Measurements from ENCODE around the gene IGSF8.

DNA sequence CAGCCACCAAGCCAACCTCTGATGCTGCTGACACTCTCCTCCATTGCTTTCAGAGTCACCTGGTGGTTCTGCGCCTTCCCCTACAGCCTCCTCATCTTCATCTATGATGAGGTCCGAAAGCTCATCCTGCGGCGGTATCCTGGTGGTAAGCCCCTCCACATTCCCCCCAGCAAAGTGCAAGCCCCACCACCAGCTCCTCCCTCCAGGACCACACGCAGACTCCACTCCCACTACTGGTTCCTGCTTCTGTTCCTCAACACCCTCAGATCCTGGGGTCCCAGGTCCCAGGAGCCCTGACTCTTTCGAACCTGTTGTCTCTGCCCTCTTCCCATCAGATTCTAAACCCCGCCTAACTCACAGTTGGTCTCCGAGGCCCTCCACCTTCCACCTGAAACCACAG is 41.4 kb upstream of the IGSF8 start:
- TF ChIP-seq, protein P1, sequence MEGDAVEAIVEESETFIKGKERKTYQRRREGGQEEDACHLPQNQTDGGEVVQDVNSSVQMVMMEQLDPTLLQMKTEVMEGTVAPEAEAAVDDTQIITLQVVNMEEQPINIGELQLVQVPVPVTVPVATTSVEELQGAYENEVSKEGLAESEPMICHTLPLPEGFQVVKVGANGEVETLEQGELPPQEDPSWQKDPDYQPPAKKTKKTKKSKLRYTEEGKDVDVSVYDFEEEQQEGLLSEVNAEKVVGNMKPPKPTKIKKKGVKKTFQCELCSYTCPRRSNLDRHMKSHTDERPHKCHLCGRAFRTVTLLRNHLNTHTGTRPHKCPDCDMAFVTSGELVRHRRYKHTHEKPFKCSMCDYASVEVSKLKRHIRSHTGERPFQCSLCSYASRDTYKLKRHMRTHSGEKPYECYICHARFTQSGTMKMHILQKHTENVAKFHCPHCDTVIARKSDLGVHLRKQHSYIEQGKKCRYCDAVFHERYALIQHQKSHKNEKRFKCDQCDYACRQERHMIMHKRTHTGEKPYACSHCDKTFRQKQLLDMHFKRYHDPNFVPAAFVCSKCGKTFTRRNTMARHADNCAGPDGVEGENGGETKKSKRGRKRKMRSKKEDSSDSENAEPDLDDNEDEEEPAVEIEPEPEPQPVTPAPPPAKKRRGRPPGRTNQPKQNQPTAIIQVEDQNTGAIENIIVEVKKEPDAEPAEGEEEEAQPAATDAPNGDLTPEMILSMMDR (IDR thresholded peaks at IDR 0.05) = no peak
- TF ChIP-seq, protein P2, sequence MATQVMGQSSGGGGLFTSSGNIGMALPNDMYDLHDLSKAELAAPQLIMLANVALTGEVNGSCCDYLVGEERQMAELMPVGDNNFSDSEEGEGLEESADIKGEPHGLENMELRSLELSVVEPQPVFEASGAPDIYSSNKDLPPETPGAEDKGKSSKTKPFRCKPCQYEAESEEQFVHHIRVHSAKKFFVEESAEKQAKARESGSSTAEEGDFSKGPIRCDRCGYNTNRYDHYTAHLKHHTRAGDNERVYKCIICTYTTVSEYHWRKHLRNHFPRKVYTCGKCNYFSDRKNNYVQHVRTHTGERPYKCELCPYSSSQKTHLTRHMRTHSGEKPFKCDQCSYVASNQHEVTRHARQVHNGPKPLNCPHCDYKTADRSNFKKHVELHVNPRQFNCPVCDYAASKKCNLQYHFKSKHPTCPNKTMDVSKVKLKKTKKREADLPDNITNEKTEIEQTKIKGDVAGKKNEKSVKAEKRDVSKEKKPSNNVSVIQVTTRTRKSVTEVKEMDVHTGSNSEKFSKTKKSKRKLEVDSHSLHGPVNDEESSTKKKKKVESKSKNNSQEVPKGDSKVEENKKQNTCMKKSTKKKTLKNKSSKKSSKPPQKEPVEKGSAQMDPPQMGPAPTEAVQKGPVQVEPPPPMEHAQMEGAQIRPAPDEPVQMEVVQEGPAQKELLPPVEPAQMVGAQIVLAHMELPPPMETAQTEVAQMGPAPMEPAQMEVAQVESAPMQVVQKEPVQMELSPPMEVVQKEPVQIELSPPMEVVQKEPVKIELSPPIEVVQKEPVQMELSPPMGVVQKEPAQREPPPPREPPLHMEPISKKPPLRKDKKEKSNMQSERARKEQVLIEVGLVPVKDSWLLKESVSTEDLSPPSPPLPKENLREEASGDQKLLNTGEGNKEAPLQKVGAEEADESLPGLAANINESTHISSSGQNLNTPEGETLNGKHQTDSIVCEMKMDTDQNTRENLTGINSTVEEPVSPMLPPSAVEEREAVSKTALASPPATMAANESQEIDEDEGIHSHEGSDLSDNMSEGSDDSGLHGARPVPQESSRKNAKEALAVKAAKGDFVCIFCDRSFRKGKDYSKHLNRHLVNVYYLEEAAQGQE (IDR thresholded peaks at IDR 0.05) = no peak
- no peak for TF ChIP-seq NR3C1 (IDR thresholded peaks at IDR 0.05)
- TF ChIP-seq EP300 (IDR thresholded peaks at IDR 0.05) = no peak
- TF ChIP-seq, protein P3, sequence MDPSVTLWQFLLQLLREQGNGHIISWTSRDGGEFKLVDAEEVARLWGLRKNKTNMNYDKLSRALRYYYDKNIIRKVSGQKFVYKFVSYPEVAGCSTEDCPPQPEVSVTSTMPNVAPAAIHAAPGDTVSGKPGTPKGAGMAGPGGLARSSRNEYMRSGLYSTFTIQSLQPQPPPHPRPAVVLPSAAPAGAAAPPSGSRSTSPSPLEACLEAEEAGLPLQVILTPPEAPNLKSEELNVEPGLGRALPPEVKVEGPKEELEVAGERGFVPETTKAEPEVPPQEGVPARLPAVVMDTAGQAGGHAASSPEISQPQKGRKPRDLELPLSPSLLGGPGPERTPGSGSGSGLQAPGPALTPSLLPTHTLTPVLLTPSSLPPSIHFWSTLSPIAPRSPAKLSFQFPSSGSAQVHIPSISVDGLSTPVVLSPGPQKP (IDR thresholded peaks at IDR 0.05; ENCODE audit: low read depth, low read length) = no peak
- no peak for TF ChIP-seq RNF2 (IDR thresholded peaks at IDR 0.05; ENCODE audit: borderline replicate concordance, low read depth)

All from A549 (cell line).